PC-9 (cell line): ENCODE data around the gene CCDC93. TPM values are rescaled to one million over a fixed set of nuclear protein-coding genes. Genes with fewer than 3 reads are reported as not detected.

ENCODE experiments used
- Bru-seq: library from RNA; stranded (reverse); fragments of 400-500 nt; gene quantifications from one replicate; lab custom pipeline; 2021; lab: Mats Ljungman, UMichigan
- BruChase-seq, 2 experiments: library from RNA; stranded (reverse); fragments of 400-500 nt; gene quantifications; one replicate each; lab custom pipeline; 2021; lab: Mats Ljungman, UMichigan
- BruUV-seq: library from RNA; stranded (reverse); fragments of 400-500 nt; replicated peaks from 2 replicates; lab custom pipeline; 2021; lab: Mats Ljungman, UMichigan
- CTCF ChIA-PET: fragments of 300-600 bp; sonication (Branson Sonifier 250); formaldehyde crosslinking; loops from one replicate; lab custom pipeline; 2022; ENCODE audit warnings: antibody characterized with exemption; lab: Charles Lee
- POLR2A ChIA-PET: fragments of 300-600 bp; sonication (Branson Sonifier 250); formaldehyde crosslinking; loops from one replicate; lab custom pipeline; 2022; ENCODE audit warnings: antibody characterized with exemption; ENCODE audit not compliant: unreplicated experiment; lab: Charles Lee
- DNase-seq, 2 experiments: peaks; one replicate each; pipeline versions ENCODE4 v3.0.0 to v3.0.0-alpha.2; 2015 to 2022; ENCODE audit warnings: mixed read lengths in 1 of 2
- H2AFZ ChIP-seq: fragments of 200-600 bp; sonication (generic); 2 replicates; pipeline ENCODE4 v1.8.1; 2017; ENCODE audit warnings: antibody characterized with exemption
- H3F3A ChIP-seq: fragments of 200-600 bp; sonication (generic); 2 replicates; pipeline ENCODE4 v1.8.1; 2017; ENCODE audit warnings: antibody characterized with exemption, mild to moderate bottlenecking, low read depth; ENCODE audit not compliant: insufficient read depth
- H3K27ac ChIP-seq: fragments of 200-600 bp; sonication (generic); 2 replicates; pipeline ENCODE4 v1.6.1; 2016; ENCODE audit warnings: mixed run types
- H3K27me3 ChIP-seq: fragments of 200-600 bp; sonication (generic); 2 replicates; pipeline ENCODE4 v1.6.1; 2016; ENCODE audit warnings: low read depth, mixed run types; ENCODE audit not compliant: insufficient read depth
- H3K36me3 ChIP-seq: fragments of 200-600 bp; sonication (generic); 2 replicates; pipeline ENCODE4 v1.6.1; 2016; ENCODE audit warnings: low read depth, mixed run types
- H3K4me1 ChIP-seq: fragments of 200-600 bp; sonication (generic); replicated peaks from 2 replicates; pipeline ENCODE4 v1.6.1; 2016; ENCODE audit warnings: mixed run types; ENCODE audit not compliant: insufficient read depth
- H3K4me2 ChIP-seq: fragments of 200-600 bp; sonication (generic); 2 replicates; pipeline ENCODE4 v1.6.1; 2017; ENCODE audit warnings: mixed run types
- H3K4me3 ChIP-seq: fragments of 200-600 bp; sonication (generic); 2 replicates; pipeline ENCODE4 v1.6.1; 2016; ENCODE audit warnings: mixed run types
- H3K79me2 ChIP-seq: fragments of 200-600 bp; sonication (generic); 2 replicates; pipeline ENCODE4 v1.6.1; 2017; ENCODE audit warnings: low read depth, mixed run types
- H3K9me2 ChIP-seq: fragments of 200-600 bp; sonication (generic); 2 replicates; pipeline ENCODE4 v1.8.1; 2017; ENCODE audit warnings: mild to moderate bottlenecking; ENCODE audit not compliant: insufficient read depth
- H3K9me3 ChIP-seq: fragments of 200-600 bp; sonication (generic); 2 replicates; pipeline ENCODE4 v1.8.1; 2016; ENCODE audit warnings: low read depth; ENCODE audit not compliant: insufficient read depth
- H4K20me1 ChIP-seq: fragments of 200-600 bp; sonication (generic); 2 replicates; pipeline ENCODE4 v1.8.1; 2017; ENCODE audit not compliant: insufficient read depth
- CTCF ChIP-seq: fragments of 200-600 bp; sonication (generic); conservative IDR thresholded peaks from 2 replicates; pipeline ENCODE4 v1.6.1; 2017; ENCODE audit warnings: mixed run types, antibody characterized with exemption, mild to moderate bottlenecking, moderate library complexity
- EZH2 ChIP-seq: fragments of 200-600 bp; sonication (generic); IDR thresholded peaks from 2 replicates; pipeline ENCODE4 v1.8.0; 2017; ENCODE audit warnings: antibody characterized with exemption, low read depth
- intact Hi-C: fragments of 100-400 bp; cut with micrococcal nuclease; formaldehyde crosslinking; loops from one replicate; pipeline ENCODE4 v1.10.0; 2022; ENCODE audit not compliant: unreplicated experiment
- long read RNA-seq: library from polyadenylated mRNA; stranded (forward); transcript quantifications from one replicate; pipeline ENCODE4 v2.0.0, GENCODE V29; 2022
- total RNA-seq: library from RNA; stranded (reverse); gene quantifications from 2 replicates; pipeline ENCODE4 v1.2.3, GENCODE V29; 2021

The CCDC93 gene
- total RNA-seq, result 29.7 and 31.3 TPM in 2 replicates
- percentile 86 among the genes with signal in this experiment for Bru-seq, nascent RNA
- BruChase-seq, experiment 1, labeled RNA remaining after a 2-hour chase, result percentile 90 among the genes with signal in this experiment
- BruChase-seq, experiment 2, labeled RNA remaining after a 6-hour chase, result percentile 82 among the genes with signal in this experiment
- long read RNA-seq, full-length matches to known transcripts, result 14 of 17 reads
- long read RNA-seq, partial matches to known transcripts, result 0 of 17 reads
- long read RNA-seq, other reads (novel, unspliced or antisense), result 3 of 17 reads

- no peaks in the 10 kb centered on the region; the same call in 1 of the 2 replicates for H3F3A ChIP-seq
- peaks cover 48% of the 10 kb centered on the region for H3K79me2 ChIP-seq
- peak within 1 kb of the TSS; percentile 50 for H3K27ac ChIP-seq
- peak; percentile 73 to 94 for DNase-seq
- no peaks in the 10 kb centered on the region for H3K9me3 ChIP-seq
- TF ChIP-seq CTCF (no peak), EZH2 (no peak)
- peaks cover 23% of the 10 kb centered on the region for H3K4me1 ChIP-seq
- H4K20me1 ChIP-seq, result peaks cover 43% of the 10 kb centered on the region
- H3K4me2 ChIP-seq, result peak within 1 kb of the TSS; percentile 93
- no TSS peak for BruUV-seq
- intact Hi-C loops, result no loop called here
- 0 out of 2 replicates have a peak, but pooled peaks cover 6% of the 10 kb centered on the region for H3K36me3 ChIP-seq
- ChIA-PET POLR2A (interaction anchor here (0.6 to 0.7 kb wide), 3 partner anchors 9 to 162 kb away, joined by 3 to 4 read pairs (median 4); no protein-coding TSS in a partner anchor), CTCF (interaction anchor here (0.9 kb wide), 1 partner anchor 11 kb away, joined by 4 read pairs; no protein-coding TSS in a partner anchor)
- H2AFZ ChIP-seq, result peak within 1 kb of the TSS; percentile 99
- no peaks in the 10 kb centered on the region for H3K27me3 ChIP-seq
- H3K4me3 ChIP-seq, result peak within 1 kb of the TSS; percentile 88
- H3K9me2 ChIP-seq, result no peaks in the 10 kb centered on the region; the same call in 1 of the 2 replicates
Measured at GRCh38 chr2:118013724-118014491, at the start of gene CCDC93. CCDC93 (minus strand) TSS chr2:118014070; CDS start chr2:118013995, 75 bp downstream.

GRCh38 chr2:118062669-118063068 lies 48.8 kb upstream of the CCDC93 start:
- no peaks in the 10 kb centered on the region for H3K36me3 ChIP-seq
- ChIA-PET POLR2A (no interaction called here), CTCF (no interaction called here)
- H2AFZ ChIP-seq, result no peak overlapping the region
- intact Hi-C loops, result no loop called here
- no peaks in the 10 kb centered on the region for H4K20me1 ChIP-seq
- H3K4me2 ChIP-seq, result no peak overlapping the region
- peaks cover 11% of the 10 kb centered on the region for H3K4me1 ChIP-seq
- no peaks in the 10 kb centered on the region for H3F3A ChIP-seq
- H3K4me3 ChIP-seq, result no peak overlapping the region
- H3K27me3 ChIP-seq, result no peaks in the 10 kb centered on the region
- no peaks in the 10 kb centered on the region for H3K9me3 ChIP-seq
- no TSS peak for BruUV-seq
- DNase-seq, result no peak
- no peaks in the 10 kb centered on the region for H3K9me2 ChIP-seq
- TF ChIP-seq EZH2, result no peak
- TF ChIP-seq CTCF, result no peak
- H3K79me2 ChIP-seq, result no peaks in the 10 kb centered on the region
- no peak overlapping the region for H3K27ac ChIP-seq

GRCh38 chr2:118062048-118062447 lies 48.2 kb upstream of the CCDC93 start:
- Histone ChIP-seq H3K4me2 (no peak overlapping the region), H3F3A (no peaks in the 10 kb centered on the region), H3K79me2 (no peaks in the 10 kb centered on the region), H4K20me1 (no peaks in the 10 kb centered on the region), H3K4me3 (no peak overlapping the region), H3K9me2 (no peaks in the 10 kb centered on the region), H2AFZ (no peak overlapping the region), H3K27me3 (no peaks in the 10 kb centered on the region), H3K36me3 (no peaks in the 10 kb centered on the region), H3K4me1 (peaks cover 11% of the 10 kb centered on the region), H3K9me3 (no peaks in the 10 kb centered on the region), H3K27ac (no peak overlapping the region)
- TF ChIP-seq CTCF (no peak), EZH2 (no peak)
- POLR2A ChIA-PET, result no interaction called here
- no TSS peak for BruUV-seq
- CTCF ChIA-PET, result no interaction called here
- no peak for DNase-seq
- intact Hi-C loops, result no loop called here
